HFFc6 (cell line): ENCODE data around the gene CGNL1. TPM values are rescaled to one million over a fixed set of nuclear protein-coding genes. Genes with fewer than 3 reads are reported as not detected.
A peak's percentile ranks its signal among the peaks of the same experiment; 100 is the strongest.

Source experiments
- DNase-seq: peaks from one replicate; pipeline ENCODE4 v3.0.0-alpha.2; 2018
- H3K27ac Mint-ChIP-seq: 2 replicates; pipeline ENCODE4 v1.8.0; 2020; ENCODE audit warnings: mild to moderate bottlenecking, mixed read lengths
- H3K27me3 Mint-ChIP-seq: 2 replicates; pipeline ENCODE4 v1.8.0; 2021; ENCODE audit warnings: mild to moderate bottlenecking, moderate library complexity, mixed read lengths; ENCODE audit not compliant: insufficient read depth
- H3K36me3 Mint-ChIP-seq: 2 replicates; pipeline ENCODE4 v1.8.0; 2021; ENCODE audit warnings: low read depth, mixed read lengths
- H3K4me1 Mint-ChIP-seq: 2 replicates; pipeline ENCODE4 v1.8.0; 2020; ENCODE audit warnings: low read depth, mixed read lengths
- H3K4me3 Mint-ChIP-seq: 2 replicates; pipeline ENCODE4 v1.8.0; 2020; ENCODE audit warnings: mild to moderate bottlenecking, moderate library complexity, mixed read lengths
- H3K9me3 Mint-ChIP-seq: 2 replicates; pipeline ENCODE4 v1.8.0; 2020; ENCODE audit warnings: mild to moderate bottlenecking, mixed read lengths
- total RNA-seq, 6 experiments: library from RNA; stranded (reverse); fragmentation: NEBNext Ultra II Directional; extraction: Animal tissue kit (Norgen Biotek cat#: 25700); gene quantifications; 2 replicates in 1 of 6; 3 replicates in 5 of 6; pipeline ENCODE4 v1.2.3, GENCODE V29; 2021
- TF ChIP-seq, protein P1 (sequence below): fragments of 200-600 bp; sonication (generic); IDR thresholded peaks from 2 replicates; pipeline ENCODE4 v1.5.0; 2021; ENCODE audit warnings: antibody characterized with exemption, mild to moderate bottlenecking

The CGNL1 gene
- total RNA-seq, 6 experiments from 2014 or later = 0.05 to 0.20 (median 0.10) TPM; not detected in 2

DNA sequence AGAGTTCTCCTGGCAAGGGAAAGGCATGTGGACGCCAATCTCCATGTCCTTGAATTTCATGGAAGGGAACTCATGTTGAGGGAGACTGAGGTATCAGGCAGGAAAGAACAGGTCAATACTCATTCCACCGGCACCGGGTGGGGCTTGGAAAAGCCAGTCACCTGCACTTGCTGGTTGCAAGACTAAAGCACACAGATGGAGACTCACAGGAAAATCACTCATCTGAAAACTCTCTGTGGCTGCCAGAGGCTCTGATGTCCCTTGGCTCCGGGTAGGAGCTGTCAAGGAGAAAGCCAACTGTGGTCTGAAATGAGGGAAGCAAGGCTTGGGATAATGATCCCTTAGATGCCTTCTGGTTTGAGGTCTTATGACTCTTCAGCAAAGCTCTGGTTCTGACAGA is 8.7 kb upstream of the CGNL1 start:
- peaks cover 5% of the 10 kb centered on the region for H3K27me3 Mint-ChIP-seq
- no peaks in the 10 kb centered on the region for H3K36me3 Mint-ChIP-seq
- no peak overlapping the region for H3K27ac Mint-ChIP-seq
- H3K4me1 Mint-ChIP-seq = peaks cover 6% of the 10 kb centered on the region; the same call in 1 of the 2 replicates
- TF ChIP-seq, protein P1, sequence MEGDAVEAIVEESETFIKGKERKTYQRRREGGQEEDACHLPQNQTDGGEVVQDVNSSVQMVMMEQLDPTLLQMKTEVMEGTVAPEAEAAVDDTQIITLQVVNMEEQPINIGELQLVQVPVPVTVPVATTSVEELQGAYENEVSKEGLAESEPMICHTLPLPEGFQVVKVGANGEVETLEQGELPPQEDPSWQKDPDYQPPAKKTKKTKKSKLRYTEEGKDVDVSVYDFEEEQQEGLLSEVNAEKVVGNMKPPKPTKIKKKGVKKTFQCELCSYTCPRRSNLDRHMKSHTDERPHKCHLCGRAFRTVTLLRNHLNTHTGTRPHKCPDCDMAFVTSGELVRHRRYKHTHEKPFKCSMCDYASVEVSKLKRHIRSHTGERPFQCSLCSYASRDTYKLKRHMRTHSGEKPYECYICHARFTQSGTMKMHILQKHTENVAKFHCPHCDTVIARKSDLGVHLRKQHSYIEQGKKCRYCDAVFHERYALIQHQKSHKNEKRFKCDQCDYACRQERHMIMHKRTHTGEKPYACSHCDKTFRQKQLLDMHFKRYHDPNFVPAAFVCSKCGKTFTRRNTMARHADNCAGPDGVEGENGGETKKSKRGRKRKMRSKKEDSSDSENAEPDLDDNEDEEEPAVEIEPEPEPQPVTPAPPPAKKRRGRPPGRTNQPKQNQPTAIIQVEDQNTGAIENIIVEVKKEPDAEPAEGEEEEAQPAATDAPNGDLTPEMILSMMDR = no peak
- DNase-seq = no peak
- H3K9me3 Mint-ChIP-seq = no peaks in the 10 kb centered on the region
- no peak overlapping the region for H3K4me3 Mint-ChIP-seq

DNA sequence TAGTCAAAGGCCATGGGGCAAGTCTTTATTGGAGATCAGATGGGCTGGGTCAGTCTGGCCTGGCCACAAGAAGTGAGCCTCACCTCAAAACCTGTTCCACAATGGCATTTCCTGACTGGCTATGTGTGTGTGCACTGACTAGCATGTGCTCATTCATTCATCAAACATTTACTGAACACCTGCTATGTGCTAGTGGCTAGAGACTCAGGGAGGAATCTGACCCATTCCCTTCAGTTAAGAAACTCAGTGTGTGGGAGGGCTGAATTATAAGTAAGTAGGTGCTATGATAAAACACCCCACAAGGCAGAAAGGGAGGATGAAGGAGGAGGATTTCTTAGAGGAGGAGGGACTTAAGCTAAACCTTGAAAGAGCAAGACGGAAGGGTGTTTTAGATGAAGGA is 5.4 kb upstream of the CGNL1 start:
- Mint-ChIP-seq H3K36me3 (no peaks in the 10 kb centered on the region), H3K27ac (no peak overlapping the region), H3K9me3 (no peaks in the 10 kb centered on the region), H3K4me3 (no peak overlapping the region), H3K4me1 (no peaks in the 10 kb centered on the region), H3K27me3 (peaks cover 23% of the 10 kb centered on the region)
- TF ChIP-seq, protein P1 = no peak
- DNase-seq = no peak

GRCh38 chr15:57373251-57373881 is 2.9 kb upstream of the CGNL1 start:
- TF ChIP-seq, protein P1 = no peak
- Mint-ChIP-seq H3K36me3 (no peaks in the 10 kb centered on the region), H3K27me3 (peaks cover 30% of the 10 kb centered on the region), H3K9me3 (no peaks in the 10 kb centered on the region), H3K4me3 (no peak overlapping the region), H3K4me1 (peaks cover 10% of the 10 kb centered on the region), H3K27ac (no peak overlapping the region)
- DNase-seq = no peak

DNA sequence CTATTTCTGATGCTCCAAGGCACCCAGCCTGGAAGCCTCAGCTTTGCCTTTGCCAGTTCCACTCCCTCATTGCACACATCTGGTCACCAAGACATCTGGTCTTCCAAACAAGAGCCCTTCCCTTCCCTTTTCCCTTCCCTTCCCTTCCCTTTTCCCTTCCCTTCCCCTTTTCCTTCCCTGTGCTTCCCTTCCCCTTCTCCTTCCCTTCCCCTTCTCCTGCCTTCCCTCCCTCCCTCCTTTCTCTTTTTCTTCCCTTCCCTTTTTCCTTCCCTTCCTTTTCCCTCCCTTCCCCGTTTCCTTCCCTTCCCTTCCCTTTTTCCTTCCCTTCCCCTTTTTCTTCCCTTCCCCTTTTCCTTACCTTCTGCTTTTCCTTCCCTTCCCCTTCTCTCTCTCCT is 2.4 kb upstream of the CGNL1 start:
- TF ChIP-seq, protein P1 = no peak
- H3K4me1 Mint-ChIP-seq = peaks cover 10% of the 10 kb centered on the region
- H3K9me3 Mint-ChIP-seq = no peaks in the 10 kb centered on the region
- H3K4me3 Mint-ChIP-seq = no peak overlapping the region
- no peak for DNase-seq
- no peaks in the 10 kb centered on the region for H3K36me3 Mint-ChIP-seq
- peaks cover 35% of the 10 kb centered on the region for H3K27me3 Mint-ChIP-seq
- no peak overlapping the region for H3K27ac Mint-ChIP-seq

DNA sequence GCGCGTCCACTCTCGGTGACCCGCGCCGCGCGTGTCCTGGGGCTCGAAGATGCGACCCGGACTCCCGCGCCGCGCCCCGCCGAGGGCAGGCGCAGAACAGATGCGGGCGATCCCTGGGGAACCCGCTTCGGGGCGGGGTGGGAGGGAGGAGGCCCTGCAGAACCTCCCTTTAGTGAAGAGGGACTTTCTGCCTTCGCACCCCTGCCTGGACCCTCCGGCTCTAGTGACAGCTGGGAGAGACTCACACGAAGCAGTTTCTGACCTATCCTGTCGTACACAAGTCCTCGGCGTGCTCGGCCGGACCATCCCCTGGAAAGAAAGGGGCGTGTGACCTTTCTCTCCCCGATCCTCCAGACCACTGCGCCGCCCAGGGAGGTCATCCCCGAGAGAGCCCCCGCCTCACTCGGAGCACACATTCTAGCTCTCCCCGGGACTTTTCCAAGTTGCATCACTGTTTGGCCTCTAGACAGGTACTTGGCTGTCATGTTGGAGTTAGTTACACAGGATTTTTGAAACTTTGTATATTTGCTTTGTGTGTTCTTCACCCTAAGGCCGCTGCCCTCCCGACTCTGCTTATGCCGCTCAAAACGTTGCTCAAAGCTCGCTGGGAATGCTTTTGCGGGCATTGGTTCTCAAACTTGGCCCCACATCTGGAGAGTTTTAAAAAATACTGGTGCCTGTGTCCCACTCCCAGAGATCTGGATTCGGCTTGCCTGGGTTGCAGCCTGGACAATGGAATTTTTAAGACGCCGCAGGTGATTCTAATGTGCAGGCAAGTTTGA is 582 bp downstream of the CGNL1 start:
- H3K36me3 Mint-ChIP-seq = no peaks in the 10 kb centered on the region

More for the DNA sequence above, 582 bp downstream of the CGNL1 start:
- peaks cover 10% of the 10 kb centered on the region for H3K4me1 Mint-ChIP-seq
- no peak for DNase-seq
- peak overlapping the region; percentile 76 for H3K4me3 Mint-ChIP-seq
- H3K27ac Mint-ChIP-seq = no peak overlapping the region
- TF ChIP-seq, protein P1 = no peak
- peaks cover 56% of the 10 kb centered on the region for H3K27me3 Mint-ChIP-seq
- no peaks in the 10 kb centered on the region for H3K9me3 Mint-ChIP-seq
